Endometrium (tissue), 2 donors: Measurements from ENCODE around the gene CCSER1.

Experiments used
- FAIRE-seq: peaks from 2 replicates; lab custom pipeline; 2012; peaks lifted over from hg19 to GRCh38; lab: Jason Lieb, UNC
- donor health status: control.
- donor health status: control.

Gene CCSER1

GRCh38 chr4:90128961-90129495, 1.8 kb downstream of the CCSER1 start:
- FAIRE-seq, result no peak

- no peak for FAIRE-seq
Measured at GRCh38 chr4:90130076-90130475, 2.9 kb downstream of the CCSER1 start.

DNA sequence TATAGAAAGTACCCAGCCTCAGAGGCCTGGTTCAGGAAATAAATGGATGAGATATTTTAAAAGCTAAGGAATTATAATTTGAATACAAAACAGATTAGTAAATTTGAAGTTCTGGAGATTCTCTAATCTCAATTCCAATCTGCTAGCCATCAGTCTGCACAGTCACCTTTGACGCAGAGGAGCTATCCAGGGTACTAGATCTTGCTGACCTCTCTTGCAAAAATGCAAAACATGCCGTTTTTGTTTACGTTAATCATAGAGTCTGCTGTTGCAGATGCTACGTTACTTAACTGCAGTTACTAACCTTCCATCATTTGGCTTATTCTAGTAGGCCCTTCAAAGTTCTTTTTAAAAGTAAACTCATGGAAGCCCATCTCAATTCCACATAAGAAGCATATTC, 10.4 kb downstream of the CCSER1 start:
- no peak for FAIRE-seq

DNA sequence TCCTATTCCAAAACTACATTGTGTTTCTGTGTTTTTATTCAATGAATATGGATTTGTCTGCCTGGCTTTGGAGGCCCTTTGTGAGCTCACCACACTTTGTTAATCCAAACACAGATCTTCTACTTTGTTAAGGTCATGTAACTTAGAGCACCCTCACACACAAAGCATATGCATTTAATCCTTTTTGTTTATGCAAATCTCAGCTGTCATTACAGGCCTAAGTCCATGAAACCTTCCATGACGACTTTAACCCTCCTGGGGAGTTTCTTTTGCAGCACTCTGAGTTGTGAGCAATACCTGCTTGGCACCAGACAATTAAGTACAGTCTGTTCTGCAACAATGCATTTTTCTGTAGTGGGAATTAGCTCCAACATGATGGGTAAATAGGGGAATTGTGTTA, 14.9 kb downstream of the CCSER1 start:
- FAIRE-seq, result no peak

GRCh38 chr4:90145319-90145718, 18.1 kb downstream of the CCSER1 start:
- FAIRE-seq, result no peak

DNA sequence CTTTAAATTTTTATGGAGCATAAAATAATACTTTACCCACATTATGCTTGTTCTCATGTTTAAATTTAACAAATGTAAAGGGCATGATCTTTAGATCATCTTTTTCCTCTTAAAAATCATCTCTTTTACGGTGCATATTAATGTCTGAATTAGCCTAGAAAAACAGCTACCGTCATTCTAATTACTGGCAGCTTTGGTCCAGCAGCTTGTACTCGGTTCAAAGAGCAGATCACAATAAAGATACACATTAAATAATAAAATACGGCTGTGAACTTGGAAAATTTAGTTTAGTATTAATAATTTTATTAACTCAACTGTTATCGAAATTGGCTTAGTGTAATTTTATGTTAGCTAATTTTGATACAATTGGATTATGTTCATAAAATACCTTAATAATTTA, 19.1 kb downstream of the CCSER1 start:
- no peak for FAIRE-seq

- no peak for FAIRE-seq
Measured at GRCh38 chr4:90148574-90149148, 21.5 kb downstream of the CCSER1 start.

GRCh38 chr4:90152024-90152423, 24.8 kb downstream of the CCSER1 start:
- no peak for FAIRE-seq

DNA sequence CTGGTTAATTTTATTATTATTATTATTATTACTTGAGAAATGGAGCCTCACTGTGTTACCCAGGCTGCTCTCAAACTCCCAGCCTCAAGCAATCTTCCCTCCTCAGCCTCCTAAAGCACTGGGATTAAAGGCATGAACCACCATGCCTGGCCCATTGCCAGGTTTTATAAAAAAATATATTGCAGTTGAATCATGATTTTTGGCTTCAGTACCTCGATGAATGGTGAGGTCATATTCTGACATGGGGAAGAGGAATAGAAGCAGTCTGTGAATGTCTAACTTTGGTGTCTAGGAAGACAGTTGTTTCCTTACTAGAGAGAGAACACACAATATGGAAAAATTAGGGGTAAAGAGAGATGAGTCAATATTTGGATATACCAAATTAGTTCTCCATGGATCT, 32.0 kb downstream of the CCSER1 start:
- no peak for FAIRE-seq

DNA sequence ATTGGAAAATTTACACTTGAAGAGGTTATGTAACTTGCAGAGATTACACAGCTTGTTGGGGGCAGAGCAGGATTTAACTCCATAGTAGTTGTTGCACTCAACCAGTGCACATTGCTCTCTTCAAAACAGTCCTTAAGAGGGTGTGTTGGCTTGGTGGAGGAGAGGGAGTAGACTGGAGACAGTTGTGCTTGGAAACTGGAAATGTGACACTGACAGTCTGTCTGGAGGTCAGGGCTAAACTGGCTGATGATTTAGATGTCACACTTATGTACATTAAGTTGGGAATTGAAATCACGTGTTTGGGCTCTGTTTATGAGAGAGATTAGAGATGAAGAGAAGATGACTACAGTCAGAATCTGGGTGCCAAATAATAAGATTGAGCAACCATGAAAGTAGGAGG, 32.9 kb downstream of the CCSER1 start:
- no peak for FAIRE-seq

GRCh38 chr4:90162566-90162965, 35.4 kb downstream of the CCSER1 start:
- no peak for FAIRE-seq

DNA sequence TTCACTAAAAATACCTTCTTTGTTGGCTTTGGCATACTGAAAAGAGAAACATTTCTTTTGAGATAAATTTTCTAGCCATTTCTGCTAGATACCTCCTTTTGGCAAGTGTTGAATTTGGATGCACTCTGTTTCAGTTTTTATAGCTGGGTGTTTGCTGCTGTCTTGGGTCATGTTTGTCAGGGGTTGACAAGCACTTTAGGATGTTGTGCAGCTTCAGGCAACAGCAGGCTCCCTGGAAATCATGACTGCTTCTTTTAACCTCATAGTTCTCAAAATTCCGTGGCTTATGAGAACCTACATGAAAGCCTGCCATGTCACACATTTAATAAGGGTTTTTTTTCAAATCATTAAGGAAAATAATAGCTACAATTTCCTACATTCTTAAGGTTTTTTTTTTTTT, 36.7 kb downstream of the CCSER1 start:
- no peak for FAIRE-seq

DNA sequence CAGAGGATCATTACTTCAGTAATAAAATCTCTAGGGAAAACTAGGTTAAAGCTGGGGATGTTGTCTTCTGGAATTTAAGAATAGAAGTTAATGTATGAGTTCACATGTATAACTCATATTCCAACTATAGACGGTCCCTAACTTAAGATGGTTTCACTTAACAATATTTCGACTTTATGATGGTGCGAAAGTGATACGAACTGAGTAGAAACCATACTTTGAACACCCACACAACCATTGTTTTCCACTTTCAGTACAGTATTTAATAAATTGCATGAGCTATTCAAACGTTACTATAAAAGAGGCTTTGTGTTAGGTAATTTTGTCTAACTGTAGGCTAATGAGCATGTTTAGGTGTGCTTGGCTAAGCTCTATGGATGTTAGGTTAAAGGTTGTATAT, 38.7 kb downstream of the CCSER1 start:
- FAIRE-seq, result no peak

- no peak for FAIRE-seq
Measured at GRCh38 chr4:90171491-90171890, 44.3 kb downstream of the CCSER1 start.

DNA sequence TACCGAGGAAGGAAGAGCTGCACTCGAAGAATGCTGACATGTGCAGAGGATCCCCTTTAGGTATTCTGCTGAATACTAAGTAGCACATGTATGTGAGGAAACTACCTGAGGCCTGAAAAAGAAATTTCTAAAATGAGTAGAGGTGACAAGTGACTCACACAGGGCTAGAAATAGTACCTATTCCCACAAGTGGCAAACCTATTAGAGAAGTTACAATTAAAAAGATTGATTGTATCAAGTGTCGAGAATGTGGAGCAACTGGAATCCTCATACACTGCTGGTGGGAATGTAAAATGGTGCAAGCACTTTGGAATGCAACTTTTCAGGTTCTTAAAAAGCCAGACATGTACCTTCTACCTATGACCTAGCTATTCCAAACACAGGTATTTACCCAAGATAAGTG, 47.4 kb downstream of the CCSER1 start:
- FAIRE-seq, result no peak

DNA sequence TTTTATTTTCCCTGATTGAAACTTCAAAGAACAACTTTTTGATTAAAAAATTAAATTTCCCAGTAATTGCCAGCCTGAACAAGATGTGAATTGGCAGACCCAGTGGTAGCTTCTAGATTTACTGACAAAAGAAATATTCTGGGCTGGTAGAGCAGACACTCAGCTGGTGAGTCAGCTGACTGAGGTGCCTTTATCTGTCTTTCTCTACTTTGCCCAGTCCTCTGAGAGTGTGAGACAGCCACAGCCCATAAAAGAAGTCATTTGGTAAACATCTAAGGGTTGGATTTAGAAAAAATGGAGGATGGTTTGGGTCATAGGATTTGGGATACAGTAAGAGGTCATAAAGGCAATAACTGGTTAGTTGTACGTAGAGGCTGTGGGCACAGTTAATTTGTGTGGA, 54.5 kb downstream of the CCSER1 start:
- FAIRE-seq, result no peak

DNA sequence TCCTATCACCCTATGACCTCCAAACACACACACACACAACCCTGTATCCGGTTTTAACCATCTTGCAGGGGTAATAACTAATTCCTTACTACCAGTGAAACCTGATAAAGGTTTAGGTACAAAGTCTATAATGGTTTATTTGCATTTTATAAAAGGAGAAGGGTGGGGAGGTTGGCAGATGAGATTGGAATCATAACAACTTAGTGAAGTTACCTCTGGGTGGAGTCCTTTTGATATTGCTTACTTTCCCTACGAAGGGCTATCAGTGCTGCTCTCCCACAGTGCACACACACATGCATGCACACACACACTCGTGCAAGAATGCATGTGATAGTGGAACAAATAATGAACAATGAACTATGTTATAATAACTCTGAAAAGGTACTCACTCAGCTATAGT, 56.1 kb downstream of the CCSER1 start:
- FAIRE-seq, result no peak

DNA sequence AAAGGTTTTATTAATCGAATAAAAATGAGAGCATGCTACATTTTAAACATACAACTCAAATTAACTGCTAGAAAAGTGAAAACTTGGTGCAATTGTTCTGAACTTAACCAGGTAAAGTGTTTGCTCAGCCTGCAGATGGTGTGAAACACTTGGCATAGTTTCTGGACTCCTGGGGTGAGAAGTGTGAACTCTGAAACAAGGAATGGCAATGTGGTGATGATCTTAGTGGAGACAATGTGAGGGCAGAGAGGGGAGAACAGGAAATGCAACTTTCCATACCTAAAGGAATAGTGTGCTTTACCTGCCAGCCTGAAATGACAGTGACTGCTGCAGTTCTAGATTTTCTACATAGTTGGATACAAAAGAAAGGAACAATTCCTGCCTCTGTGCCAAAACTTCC, 57.4 kb downstream of the CCSER1 start:
- no peak for FAIRE-seq

DNA sequence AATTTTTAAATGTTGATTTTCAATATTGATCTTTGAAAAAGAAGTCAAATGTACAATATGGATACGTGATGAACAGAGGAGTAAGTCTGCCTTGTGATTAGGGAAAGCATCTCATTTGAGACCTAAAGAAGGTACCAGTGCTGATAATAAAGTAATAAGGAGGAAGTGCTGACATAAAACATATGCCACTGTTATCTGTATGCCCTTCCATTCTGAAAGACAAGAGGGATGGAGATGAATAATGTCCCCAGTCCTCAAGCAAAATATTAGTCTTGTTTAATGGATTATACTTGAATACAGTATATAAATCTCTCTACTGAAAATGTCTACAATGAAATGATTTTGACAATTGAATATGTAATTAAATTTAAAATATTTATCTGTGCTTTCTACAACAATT, 58.2 kb downstream of the CCSER1 start:
- no peak for FAIRE-seq

- FAIRE-seq, result no peak
Measured at GRCh38 chr4:90186229-90186628, 59.0 kb downstream of the CCSER1 start.

DNA sequence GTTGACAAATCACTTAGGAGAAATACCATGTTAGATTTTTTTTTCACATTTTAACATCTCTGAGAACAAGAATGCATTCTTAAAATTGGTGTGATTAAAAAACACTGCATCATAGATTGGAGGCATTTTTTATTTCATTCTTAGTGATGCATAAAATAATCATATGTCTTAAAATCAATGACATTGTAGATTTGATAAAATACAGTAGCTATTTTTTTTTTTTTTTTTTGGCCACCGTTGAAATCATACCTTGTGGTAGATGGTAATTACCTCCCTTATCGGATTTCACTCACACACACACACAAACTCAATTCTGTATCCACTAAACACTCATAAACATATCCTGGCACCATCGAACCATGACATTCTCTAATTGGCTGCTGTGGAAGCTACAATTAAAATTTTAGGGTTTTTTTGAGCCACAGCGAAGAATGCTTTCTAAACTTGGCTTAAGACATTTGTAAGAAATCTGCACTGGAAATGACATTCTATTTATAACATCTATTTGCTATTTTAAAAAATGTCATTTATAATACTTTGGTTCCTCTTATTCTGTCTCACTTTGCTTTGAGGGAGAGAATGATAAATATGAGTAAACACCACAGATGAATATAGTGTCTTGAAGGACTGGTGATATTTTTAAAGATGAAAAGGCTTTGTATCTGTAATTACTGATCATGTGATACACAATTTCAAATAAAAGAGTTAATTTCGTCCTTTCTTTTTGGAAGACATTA, 60.1 kb downstream of the CCSER1 start:
- no peak for FAIRE-seq

- no peak for FAIRE-seq
Measured at GRCh38 chr4:90189178-90189577, 62.0 kb downstream of the CCSER1 start.

DNA sequence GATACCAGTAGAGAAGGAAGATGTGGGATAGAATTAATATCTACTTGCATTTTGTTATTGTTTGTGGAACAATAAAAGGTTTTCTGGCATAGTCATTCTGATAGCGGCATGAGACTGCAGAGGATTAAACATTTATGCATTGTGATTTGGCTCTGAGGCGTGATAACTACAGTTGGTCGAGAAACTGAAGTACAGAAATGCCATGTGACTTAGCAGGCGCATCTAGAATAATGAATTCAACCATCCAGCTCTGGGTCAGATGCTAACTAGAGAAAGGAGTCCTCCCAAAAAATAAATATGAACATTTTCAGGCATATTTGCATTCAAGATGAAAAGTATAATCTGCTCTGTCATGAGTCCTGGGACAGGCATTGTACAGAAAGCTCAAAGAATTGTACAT, 62.8 kb downstream of the CCSER1 start:
- FAIRE-seq, result no peak

GRCh38 chr4:90190525-90190924, 63.3 kb downstream of the CCSER1 start:
- FAIRE-seq, result no peak
